Loucy (cell line): ENCODE measurements around the gene LMF1.

ENCODE experiments used
- H2AFZ ChIP-seq: fragments of 200-600 bp; sonication (generic); 2 replicates; pipeline ENCODE4 v1.6.0; 2016; ENCODE audit warnings: antibody characterized with exemption, mild to moderate bottlenecking, low read length, moderate library complexity
- H3F3A ChIP-seq: fragments of 200-600 bp; 2 replicates; pipeline ENCODE4 v1.6.0; 2016; ENCODE audit warnings: antibody characterized with exemption, low read depth, mild to moderate bottlenecking
- H3K27me3 ChIP-seq: fragments of 200-600 bp; sonication (generic); 2 replicates; pipeline ENCODE4 v1.6.1; 2014; ENCODE audit warnings: low read length, mild to moderate bottlenecking; ENCODE audit not compliant: insufficient read depth, poor library complexity, severe bottlenecking
- H3K36me3 ChIP-seq: fragments of 200-600 bp; sonication (generic); 2 replicates; pipeline ENCODE4 v1.6.1; 2016; ENCODE audit warnings: low read length; ENCODE audit not compliant: insufficient read depth
- H3K4me1 ChIP-seq: fragments of 200-600 bp; sonication (generic); 2 replicates; pipeline ENCODE4 v1.5.1; 2014; ENCODE audit warnings: low read length, mild to moderate bottlenecking; ENCODE audit not compliant: insufficient read depth, poor library complexity, severe bottlenecking
- H3K4me2 ChIP-seq: fragments of 200-600 bp; sonication (generic); 2 replicates; pipeline ENCODE4 v1.6.0; 2014; ENCODE audit warnings: antibody characterized with exemption, low read length, low read depth, mild to moderate bottlenecking; ENCODE audit not compliant: poor library complexity, severe bottlenecking
- H3K4me3 ChIP-seq: fragments of 200-600 bp; sonication (generic); 2 replicates; pipeline ENCODE4 v1.5.1; 2014; ENCODE audit warnings: low read length, mild to moderate bottlenecking, mixed read lengths; ENCODE audit not compliant: poor library complexity, severe bottlenecking
- H3K79me2 ChIP-seq: fragments of 200-600 bp; sonication (generic); 2 replicates; pipeline ENCODE4 v1.6.1; 2014; ENCODE audit warnings: low read length; ENCODE audit not compliant: insufficient read depth
- H3K9ac ChIP-seq: fragments of 200-600 bp; sonication (generic); 2 replicates; pipeline ENCODE4 v1.6.0; 2014; ENCODE audit warnings: mild to moderate bottlenecking, low read depth, low read length, moderate library complexity; ENCODE audit not compliant: poor library complexity, severe bottlenecking
- H3K9me2 ChIP-seq: fragments of 200-600 bp; sonication (generic); replicated peaks from 2 replicates; pipeline ENCODE4 v1.6.1; 2016; ENCODE audit warnings: low read depth, low read length, mixed read lengths
- H3K9me3 ChIP-seq: fragments of 200-600 bp; sonication (generic); 2 replicates; pipeline ENCODE4 v1.6.1; 2014; ENCODE audit warnings: mild to moderate bottlenecking, antibody characterized with exemption, low read length, low read depth; ENCODE audit not compliant: insufficient read depth
- H4K20me1 ChIP-seq: fragments of 200-600 bp; sonication (generic); 2 replicates; pipeline ENCODE4 v1.6.0; 2014; ENCODE audit warnings: antibody characterized with exemption, low read length, mild to moderate bottlenecking; ENCODE audit not compliant: insufficient read depth, poor library complexity, severe bottlenecking
- CTCF ChIP-seq: fragments of 200-600 bp; sonication (generic); conservative IDR thresholded peaks from 2 replicates; pipeline ENCODE4 v1.5.1; 2014; ENCODE audit warnings: mild to moderate bottlenecking, antibody characterized with exemption, low read length
- EZH2phosphoT487 ChIP-seq: fragments of 200-600 bp; IDR thresholded peaks from 2 replicates; pipeline ENCODE4 v1.6.1; 2018; ENCODE audit warnings: antibody characterized with exemption, mild to moderate bottlenecking, moderate library complexity, borderline replicate concordance

LMF1 gene

GRCh38 chr16:999677-1000076 is 28.9 kb upstream of the LMF1 start:
- H3K36me3 ChIP-seq: no peaks in the 10 kb centered on the region
- H2AFZ ChIP-seq: no peak overlapping the region
- no peak overlapping the region for H3K4me2 ChIP-seq
- no peaks in the 10 kb centered on the region for H3K9me2 ChIP-seq
- H3K4me3 ChIP-seq: no peak overlapping the region
- H3K9me3 ChIP-seq: no peaks in the 10 kb centered on the region; the same call in 1 of the 2 replicates
- H3K9ac ChIP-seq: no peak overlapping the region
- TF ChIP-seq EZH2phosphoT487 (no peak), CTCF (no peak)
- H3K27me3 ChIP-seq: no peaks in the 10 kb centered on the region
- no peaks in the 10 kb centered on the region for H3K4me1 ChIP-seq
- H3F3A ChIP-seq: no peaks in the 10 kb centered on the region
- H4K20me1 ChIP-seq: no peaks in the 10 kb centered on the region
- H3K79me2 ChIP-seq: no peaks in the 10 kb centered on the region

GRCh38 chr16:998615-999014 is 27.8 kb upstream of the LMF1 start:
- no peaks in the 10 kb centered on the region for H3F3A ChIP-seq
- H3K4me2 ChIP-seq: no peak overlapping the region
- no peaks in the 10 kb centered on the region for H4K20me1 ChIP-seq
- no peaks in the 10 kb centered on the region for H3K4me1 ChIP-seq
- H3K27me3 ChIP-seq: no peaks in the 10 kb centered on the region
- H3K9ac ChIP-seq: no peak overlapping the region
- TF ChIP-seq CTCF (no peak), EZH2phosphoT487 (no peak)
- H3K9me3 ChIP-seq: no peaks in the 10 kb centered on the region; the same call in 1 of the 2 replicates
- no peak overlapping the region for H2AFZ ChIP-seq
- no peaks in the 10 kb centered on the region for H3K9me2 ChIP-seq
- no peaks in the 10 kb centered on the region for H3K36me3 ChIP-seq
- H3K79me2 ChIP-seq: no peaks in the 10 kb centered on the region
- no peak overlapping the region for H3K4me3 ChIP-seq

GRCh38 chr16:998211-998610 is 27.4 kb upstream of the LMF1 start:
- no peaks in the 10 kb centered on the region for H3K79me2 ChIP-seq
- no peak for TF ChIP-seq CTCF
- TF ChIP-seq EZH2phosphoT487: no peak
- H3K9ac ChIP-seq: no peak overlapping the region
- H3K4me3 ChIP-seq: no peak overlapping the region
- no peaks in the 10 kb centered on the region for H3K4me1 ChIP-seq
- no peaks in the 10 kb centered on the region for H3K27me3 ChIP-seq
- no peak overlapping the region for H2AFZ ChIP-seq
- no peaks in the 10 kb centered on the region; the same call in 1 of the 2 replicates for H3K9me3 ChIP-seq
- no peaks in the 10 kb centered on the region for H3K9me2 ChIP-seq
- H3F3A ChIP-seq: no peaks in the 10 kb centered on the region
- no peak overlapping the region for H3K4me2 ChIP-seq
- H3K36me3 ChIP-seq: no peaks in the 10 kb centered on the region
- no peaks in the 10 kb centered on the region for H4K20me1 ChIP-seq
